H54 (cell line): ENCODE measurements around the gene C3orf22.
"Not testable (repeated sequence)": the region's sequence is repeated elsewhere in the genome, so short reads cannot be mapped to it uniquely, and the experiment has no call there.

Experiments used
- DNase-seq: peaks from one replicate; pipeline ENCODE4 v3.0.0; 2011; ENCODE audit warnings: low spot score, mixed read lengths; ENCODE audit not compliant: insufficient read length
- FAIRE-seq: peaks from 3 replicates; lab custom pipeline; 2011; peaks lifted over from hg19 to GRCh38; lab: Jason Lieb, UNC
- POLR2A ChIP-seq: IDR thresholded peaks from 2 replicates; pipeline ENCODE4 v1.6.1; 2011; ENCODE audit warnings: low read depth, mild to moderate bottlenecking, low read length

C3orf22 gene, protein sequence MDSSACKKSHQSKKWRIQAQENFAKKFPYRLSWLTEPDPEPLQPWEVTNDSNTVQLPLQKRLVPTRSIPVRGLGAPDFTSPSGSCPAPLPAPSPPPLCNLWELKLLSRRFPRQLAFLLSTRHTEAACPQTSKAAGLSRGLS

DNA sequence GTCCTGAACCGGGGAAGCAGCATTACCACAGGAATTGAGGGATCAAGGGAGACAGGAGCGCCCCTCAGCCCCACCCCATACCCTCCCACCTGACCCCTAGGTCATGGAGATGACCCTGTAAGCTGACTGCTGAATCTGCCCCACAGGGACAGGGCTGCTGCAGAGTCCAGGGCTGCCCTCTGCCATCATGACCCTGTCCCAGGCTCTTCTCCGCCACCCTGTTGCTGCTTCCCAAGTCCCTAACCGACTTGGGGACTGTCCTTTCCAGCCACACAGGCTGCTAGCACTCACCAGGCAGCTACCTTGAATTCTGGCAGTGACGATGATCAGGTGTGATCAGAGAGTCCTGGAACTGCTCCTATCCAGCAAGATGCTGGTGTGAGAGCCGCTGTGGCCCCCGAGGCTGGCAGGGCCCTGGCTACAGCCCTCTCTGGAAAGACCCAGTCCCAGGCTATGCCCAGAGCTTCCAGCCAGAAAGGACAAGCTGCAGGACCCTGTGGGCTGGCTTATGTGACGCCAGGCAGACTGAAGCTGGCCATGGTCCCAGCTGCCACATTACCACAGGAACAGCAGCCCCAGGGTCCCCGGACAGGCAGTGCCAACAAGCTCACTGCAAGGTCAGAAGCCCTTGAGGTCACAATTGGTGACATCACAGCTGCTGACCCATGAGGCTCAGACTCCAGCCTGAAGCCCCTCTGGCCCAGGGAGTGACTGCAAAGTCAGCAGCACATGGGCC is at the start of gene C3orf22:
Gene C3orf22 (minus strand): TSS at position 597 of the 736 bp plus-strand sequence. CDS start 5,542 bp downstream, outside the sequence.
- no peak for TF ChIP-seq POLR2A
- no peak for FAIRE-seq
- DNase-seq: no peak

DNA sequence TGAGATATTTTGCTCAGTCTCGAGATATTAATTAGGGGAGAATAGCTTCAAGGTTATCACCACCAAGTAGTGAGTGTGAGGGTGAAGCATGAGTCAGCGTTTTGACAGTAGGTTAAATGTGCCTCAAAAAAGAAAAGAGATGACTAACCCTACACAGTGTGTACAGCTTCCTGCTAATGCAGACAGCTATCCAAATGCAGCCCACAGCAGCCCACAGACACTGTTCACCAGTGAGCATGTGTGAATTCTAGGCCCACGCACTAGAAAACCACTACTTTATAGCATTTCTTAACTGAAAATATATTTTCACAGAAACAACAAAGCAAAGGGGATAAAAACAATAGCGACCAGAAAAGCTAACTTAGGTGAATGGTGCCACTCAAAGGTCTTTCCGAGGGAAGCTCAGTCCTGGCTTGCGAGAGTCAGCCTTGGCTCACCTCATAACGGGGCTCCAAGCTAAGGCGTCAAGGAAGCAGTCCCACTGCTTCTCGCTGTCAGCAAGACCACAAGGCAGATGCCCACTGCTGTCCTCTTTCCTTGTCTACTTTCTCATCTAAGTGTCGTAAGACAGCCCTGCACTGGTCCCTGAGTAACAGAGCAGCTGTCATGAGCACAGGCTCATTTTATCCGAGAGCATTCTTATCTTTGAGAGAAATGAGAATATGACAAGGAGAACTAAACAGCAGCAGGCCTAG is 48.6 kb upstream of the C3orf22 start:
- FAIRE-seq: peak; percentile 88
- TF ChIP-seq POLR2A: no peak
- DNase-seq: peak; percentile 6

DNA sequence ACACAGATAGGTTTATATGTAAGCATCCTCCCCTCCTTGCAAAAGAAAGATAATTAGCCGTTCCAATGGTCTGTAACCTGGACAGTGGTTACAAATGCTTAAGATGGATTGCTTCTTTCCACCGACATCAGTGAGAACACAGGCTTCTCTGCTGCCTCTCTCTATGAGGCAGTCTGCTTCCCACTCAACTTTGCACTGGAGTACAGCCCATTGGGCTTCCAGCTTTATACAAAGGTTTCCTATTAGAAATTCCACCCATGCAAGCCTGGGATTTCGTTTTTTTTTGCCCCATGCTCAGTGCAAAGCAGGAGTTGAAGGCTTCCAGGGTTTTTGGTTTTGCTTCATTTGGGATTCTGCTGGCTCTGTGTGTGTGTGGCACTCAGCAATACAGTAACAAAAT is 47.3 kb upstream of the C3orf22 start:
- FAIRE-seq (no peak), DNase-seq (no peak)
- no peak for TF ChIP-seq POLR2A

DNA sequence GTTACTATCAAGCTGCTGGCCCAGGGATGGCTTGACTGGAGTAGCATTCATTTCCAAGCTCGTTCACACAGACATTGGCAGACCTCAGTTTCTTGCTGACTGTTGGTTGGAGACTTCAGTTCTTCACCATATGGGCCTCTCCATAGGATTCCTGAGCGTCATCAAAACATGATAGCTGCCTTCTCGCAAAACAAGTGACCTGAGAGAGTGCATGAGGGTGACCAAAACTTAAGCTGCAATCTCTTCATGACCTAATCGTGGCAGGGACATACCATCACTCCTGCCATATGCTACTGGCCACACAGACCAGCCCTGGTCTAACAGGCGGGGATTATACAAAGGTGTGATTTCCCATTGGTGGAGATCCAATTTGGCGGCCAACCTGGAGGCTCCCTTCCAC is 46.0 kb upstream of the C3orf22 start:
- no peak for TF ChIP-seq POLR2A
- no peak for FAIRE-seq
- no peak for DNase-seq

DNA sequence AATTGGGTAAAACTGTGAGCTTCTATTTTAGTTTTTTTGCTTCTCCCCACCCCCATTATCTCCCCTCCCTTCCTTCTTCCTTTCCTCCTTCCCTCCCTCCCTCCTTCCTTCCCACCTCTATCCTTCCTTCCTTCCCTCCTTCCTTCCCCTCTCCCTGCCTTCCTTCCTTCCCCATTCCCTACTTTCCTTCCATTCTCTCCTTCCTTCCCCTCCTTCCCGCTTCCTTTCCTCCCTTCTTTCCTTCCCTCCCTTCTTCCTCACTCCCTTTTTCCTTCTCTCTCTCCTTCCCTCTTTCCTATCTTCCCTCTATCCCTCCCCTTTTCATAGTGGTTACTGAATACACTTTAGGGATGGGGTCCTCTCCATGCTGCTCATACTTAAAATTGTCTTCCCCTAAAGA is 40.4 kb upstream of the C3orf22 start:
- no peak for TF ChIP-seq POLR2A
- DNase-seq (no peak), FAIRE-seq (no peak)

DNA sequence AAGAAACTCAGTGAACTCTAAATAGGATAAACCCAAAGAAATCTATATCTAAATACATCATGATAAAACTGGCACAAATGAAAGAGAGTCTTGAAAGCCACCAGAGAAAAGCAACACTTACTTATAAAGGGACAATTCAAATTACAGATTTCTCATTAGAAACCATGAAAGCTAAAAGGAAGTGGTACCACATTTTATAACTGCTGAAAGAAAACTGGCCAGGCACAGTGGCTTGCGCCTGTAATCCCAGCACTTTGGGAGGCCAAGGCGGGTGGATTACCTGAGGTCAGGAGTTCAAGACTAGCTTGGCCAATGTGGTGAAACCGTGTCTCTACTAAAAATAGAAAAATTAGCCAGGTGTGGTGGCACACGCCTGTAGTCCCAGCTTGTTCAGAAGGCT is 36.7 kb upstream of the C3orf22 start:
- not testable (repeated sequence) for DNase-seq, FAIRE-seq

DNA sequence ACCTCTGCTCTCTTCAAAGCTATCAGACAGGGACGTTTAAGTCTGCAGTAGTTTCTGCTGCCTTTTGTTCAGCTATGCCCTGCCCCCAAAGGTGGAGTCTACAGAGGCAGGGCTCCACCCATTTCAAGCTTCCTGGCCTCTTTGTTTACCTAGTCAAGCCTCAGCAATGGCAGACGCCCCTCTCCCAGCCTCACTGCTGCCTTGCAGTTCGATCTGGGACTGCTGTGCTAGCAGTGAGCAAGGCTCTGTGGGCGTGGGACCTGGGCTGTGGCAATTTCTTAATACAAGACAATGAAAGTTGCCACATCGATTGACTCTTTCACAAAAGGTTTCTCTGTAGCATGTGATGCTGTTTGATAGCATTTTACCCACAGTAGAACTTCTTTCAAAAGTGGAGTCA is 32.8 kb upstream of the C3orf22 start:
- not testable (repeated sequence) for FAIRE-seq, DNase-seq

DNA sequence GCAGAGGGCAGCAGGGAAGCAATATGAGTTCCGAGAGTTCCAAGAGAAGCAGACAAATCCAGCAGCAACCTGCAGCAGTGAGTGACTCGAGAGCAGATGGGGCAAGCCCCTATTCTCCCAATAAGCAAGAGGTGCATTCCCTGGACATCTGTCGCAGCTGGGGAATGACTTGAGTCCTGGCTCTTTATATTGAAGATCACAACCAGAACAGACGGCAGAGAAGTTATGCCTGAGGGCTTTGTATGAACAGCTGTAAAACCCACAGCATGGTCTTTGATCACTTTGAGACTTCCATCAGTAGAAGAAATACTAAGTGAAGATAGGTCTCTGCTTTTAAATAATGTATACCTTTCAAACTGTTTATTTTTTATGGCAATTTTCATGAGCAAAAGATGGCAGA is 23.6 kb upstream of the C3orf22 start:
- no peak for FAIRE-seq
- no peak for DNase-seq
- TF ChIP-seq POLR2A: no peak

DNA sequence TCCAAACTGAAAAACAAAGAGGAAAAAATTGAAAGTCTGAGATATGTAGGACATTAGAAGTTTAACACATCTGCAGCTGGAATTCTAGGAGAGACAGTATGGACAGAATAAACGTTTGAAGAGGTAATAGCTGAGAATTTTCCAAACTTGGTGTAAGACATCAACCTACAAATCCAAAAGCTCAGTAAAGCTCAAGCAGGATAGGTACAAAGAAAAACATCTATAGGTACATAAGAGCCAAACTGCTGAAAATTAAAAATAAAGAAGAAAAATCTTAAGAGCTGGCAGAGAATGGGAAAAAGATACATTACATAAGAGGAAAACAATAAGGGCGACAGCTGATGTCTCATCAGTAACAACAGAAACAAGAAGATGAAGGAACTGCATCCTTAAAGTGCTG is 22.8 kb upstream of the C3orf22 start:
- DNase-seq (no peak), FAIRE-seq (no peak)
- TF ChIP-seq POLR2A: no peak

DNA sequence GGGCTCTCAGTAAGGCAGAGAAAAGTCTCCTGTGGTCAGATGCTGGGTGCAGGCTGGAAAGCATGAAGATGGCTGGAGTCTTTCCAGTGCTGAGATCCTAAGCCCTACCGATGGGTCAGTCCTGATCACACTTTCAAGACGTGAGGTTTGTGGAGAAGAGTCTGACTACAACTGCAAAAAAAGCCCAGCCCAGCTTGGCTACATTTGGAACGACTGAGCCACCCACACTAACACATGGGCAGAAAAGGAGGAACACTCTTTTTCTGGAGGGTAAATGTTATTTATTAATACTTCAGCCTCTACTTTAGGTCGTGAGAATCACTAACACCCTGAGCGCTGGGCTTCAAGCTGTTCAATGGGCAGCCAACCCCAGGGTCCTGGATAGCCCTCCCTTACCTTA is 22.0 kb upstream of the C3orf22 start:
- no peak for FAIRE-seq
- no peak for DNase-seq
- TF ChIP-seq POLR2A: no peak

DNA sequence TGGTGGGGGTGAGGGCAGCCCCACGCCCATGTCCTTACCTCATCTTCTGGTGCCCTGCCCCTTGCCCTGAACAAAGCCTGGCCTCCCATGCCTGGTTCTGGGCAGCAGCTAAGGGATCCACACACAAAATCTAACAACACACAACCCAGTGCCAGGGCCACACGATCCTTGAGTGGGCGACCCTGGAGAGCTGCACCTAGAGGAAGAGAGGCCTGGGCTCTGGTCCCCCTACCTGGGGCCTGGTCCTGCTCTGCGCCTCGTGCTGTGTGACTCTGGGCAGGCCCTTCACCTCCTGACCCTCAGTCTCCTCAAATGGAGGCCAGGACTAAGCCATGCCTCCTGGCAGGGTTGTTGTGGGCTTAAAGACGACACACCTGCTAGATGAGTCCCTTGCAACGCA is 20.0 kb upstream of the C3orf22 start:
- no peak for TF ChIP-seq POLR2A
- DNase-seq (no peak), FAIRE-seq (no peak)

DNA sequence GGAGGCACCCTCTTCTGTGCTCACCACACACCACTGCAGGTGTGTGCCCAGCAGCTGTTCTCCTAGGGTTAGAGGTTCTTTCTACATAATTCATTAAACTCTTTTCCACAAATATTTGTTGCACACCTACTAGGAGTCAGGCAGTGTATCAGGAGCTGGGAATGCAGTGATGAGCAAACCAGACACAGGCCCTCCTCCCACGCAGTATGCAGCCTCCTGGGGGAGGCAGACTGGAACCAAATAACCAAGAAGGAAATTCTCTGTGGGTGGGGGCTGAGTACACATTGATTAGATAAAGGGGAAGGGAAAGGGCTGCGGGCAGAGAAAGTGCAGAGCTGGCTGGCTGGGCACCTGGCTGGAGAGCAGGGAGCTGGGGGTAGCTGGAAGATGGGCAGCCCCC is 18.5 kb upstream of the C3orf22 start:
- DNase-seq (no peak), FAIRE-seq (no peak)
- no peak for TF ChIP-seq POLR2A

DNA sequence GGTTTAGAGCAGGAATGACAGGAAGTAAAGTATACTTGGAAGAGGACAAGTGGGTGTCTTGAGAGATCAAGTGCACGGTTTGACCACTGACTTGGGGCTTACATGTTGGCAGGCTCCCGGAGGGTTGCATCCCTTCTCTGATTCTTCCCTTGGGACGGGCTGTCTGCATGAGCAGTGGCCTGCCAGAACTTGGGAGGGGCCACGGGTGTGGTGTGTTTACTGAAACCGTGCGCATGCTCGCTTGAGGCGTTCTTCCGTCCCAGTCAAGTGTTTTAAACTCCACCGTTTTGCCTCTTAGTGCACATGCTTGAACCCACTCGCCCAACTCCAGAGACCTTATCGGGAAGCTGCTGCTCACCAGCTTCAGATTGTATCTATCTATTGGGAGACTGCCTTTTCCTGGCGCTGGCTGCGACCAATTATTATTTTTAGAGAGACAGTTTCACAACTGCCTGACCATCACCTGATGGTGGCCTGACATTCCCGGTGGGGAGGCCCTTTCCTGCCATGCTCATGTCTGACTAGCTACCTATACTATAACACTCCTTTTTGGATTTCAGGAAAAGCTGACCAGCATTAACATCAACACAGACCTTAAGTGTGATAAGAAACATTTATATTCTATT is 14.9 kb upstream of the C3orf22 start:
- DNase-seq (no peak), FAIRE-seq (no peak)
- TF ChIP-seq POLR2A: no peak

DNA sequence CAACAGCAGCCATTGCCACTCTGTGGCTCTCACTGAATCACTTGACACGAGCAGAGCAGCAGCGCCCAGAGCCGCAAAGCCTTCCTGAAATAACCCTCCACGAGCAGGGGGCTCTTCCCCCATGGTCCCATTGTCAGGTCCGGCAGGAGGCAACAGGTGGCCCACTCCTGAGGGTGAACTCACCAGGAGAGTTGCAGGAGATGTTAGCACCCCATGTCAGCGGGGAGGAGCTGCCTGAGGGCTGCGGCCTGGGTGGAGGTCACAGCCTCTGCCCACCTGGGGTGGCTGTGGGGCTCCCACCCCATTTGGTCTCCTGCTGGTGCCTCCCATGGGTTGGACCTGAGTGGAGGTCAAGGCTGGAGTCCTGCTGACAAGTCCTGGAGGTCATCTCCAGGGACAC is 12.3 kb upstream of the C3orf22 start:
- no peak for DNase-seq
- FAIRE-seq: no peak
- TF ChIP-seq POLR2A: no peak
